Putamen (tissue), 1 donor: ENCODE results near the gene CHPT1.
"Not testable (repeated sequence)": the region's sequence is repeated elsewhere in the genome, so short reads cannot be mapped to it uniquely, and the experiment has no call there.

Experiments used
- DNase-seq: peaks from one replicate; pipeline ENCODE4 v3.0.0-alpha.2; 2016; ENCODE audit warnings: low spot score

CHPT1 gene

GRCh38 chr12:101722392-101722791 is 25.0 kb downstream of the CHPT1 start:
- DNase-seq: no peak

GRCh38 chr12:101727098-101727497 is 29.7 kb downstream of the CHPT1 start:
- DNase-seq: no peak

GRCh38 chr12:101729842-101730241 is 32.4 kb downstream of the CHPT1 start:
- DNase-seq: no peak

DNA sequence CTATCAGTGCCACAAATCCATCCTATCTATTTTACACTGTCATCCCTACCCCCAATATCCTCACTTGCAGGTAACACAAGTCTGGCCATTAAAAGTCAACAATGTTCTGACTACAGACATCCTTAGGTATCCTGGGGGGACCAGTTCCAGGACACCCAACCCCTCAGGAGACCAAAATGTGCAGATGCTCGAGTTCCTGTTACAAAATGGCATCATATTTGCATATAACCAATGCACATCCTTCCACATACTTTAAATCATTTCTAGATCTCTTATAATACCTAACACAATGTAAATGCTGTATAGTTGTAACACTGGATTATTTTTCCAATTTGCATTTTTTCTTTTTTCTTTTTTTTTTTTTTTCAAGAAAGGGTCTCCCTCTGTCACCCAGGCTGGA is 34.9 kb downstream of the CHPT1 start:
- DNase-seq: no peak

GRCh38 chr12:101733166-101733565 is 35.7 kb downstream of the CHPT1 start:
- DNase-seq: no peak

GRCh38 chr12:101734482-101734881 is 37.0 kb downstream of the CHPT1 start:
- DNase-seq: not testable (repeated sequence)

DNA sequence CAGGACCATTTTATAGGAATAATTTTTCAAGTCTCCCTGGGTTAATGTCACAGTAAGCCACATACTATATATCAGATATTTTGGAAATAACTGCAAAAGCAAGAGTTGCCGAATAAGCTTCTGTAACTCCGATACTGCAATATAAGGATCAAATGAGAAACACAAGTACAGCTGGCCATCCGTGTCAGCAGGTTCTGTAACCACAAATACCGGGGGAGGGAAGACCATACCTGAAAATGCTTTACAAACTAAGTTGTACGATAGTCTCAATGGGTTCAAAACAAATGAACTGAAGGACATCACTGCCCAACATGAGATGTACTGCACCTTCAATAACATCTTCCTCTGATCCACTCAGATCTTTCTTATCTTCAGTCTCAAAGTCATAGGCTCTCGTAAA is 40.0 kb downstream of the CHPT1 start:
- no peak for DNase-seq

GRCh38 chr12:101738920-101739665 is 41.7 kb downstream of the CHPT1 start, which contains the start of gene SYCP3:
SYCP3 (minus strand) TSS chr12:101739462; CDS start chr12:101737935, 1,527 bp downstream.
- no peak for DNase-seq

- DNase-seq: no peak
These were observed 43.1 kb downstream of the CHPT1 start for GRCh38 chr12:101740566-101740965.

GRCh38 chr12:101740980-101741379 is 43.5 kb downstream of the CHPT1 start:
- no peak for DNase-seq

DNA sequence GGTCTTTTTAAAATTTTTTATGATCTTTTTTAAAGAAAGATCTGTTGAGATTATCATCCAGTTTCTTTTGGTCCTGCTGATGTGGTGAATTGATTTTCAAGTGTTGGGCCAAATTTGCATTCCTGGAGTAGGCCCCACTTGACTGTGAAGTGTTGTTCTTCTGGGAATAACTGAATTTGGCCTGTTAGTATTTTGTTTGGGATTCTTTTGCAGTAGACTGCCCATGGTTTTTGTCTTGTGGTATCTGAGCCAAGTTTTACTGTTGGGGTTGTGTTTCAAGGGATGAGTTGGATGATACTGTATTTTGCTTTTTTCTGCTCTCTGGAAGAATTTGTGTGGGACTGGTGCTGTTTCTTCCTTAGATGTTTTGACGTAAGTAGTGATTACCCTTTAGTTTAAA is 45.8 kb downstream of the CHPT1 start:
- DNase-seq: no peak

DNA sequence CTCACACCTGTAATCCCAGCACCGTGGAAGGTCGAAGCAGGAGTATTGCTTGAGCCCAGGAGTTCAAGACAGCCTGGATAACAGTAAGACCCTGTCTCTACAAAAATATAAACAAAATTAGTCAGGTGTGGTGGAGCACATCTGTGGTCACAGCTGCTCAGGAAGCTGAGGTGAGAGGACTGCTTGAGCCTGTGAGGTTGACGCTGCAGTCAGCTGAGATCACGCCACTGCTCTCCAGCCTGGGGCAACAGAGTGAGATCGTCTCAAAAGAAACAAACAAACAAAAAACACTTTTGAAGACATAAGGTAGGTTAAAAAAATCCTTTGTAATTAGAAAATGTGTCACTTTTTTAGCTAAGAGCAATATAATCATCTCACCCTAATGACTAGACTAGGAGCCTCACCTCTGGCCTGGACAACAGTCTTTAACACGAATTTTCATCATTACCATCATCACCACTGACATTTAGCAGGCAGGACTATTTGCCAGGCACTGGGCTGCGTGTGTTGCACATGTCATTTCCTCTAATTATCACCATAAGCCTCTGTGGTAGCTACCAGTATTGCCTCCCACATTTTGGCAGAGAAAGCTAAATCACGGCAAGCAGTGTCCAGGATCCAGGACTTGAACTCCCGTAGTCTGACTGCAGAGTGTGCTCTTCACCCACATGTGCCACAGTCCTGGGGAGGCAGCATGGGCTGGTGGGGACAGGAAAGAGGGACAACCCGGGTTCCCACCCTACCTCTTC is 46.5 kb downstream of the CHPT1 start:
- no peak for DNase-seq

DNA sequence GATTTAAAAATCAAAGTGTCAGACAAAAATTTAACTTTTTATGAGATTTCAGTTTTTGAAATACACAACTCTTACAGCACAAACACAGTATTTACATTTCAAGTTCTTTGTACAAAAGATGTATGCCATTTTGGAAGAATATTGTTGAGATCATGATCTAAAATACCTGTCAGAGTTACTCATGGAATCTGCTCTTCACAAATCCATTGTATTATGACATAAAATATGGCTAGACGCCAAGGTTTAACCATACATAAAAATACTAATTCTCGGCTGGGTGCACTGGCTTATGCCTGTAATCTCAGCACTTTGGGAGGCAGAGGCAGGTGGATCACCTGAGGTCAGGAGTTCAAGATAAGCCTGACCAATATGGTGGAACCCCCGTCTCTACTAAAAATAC is 48.0 kb downstream of the CHPT1 start:
- no peak for DNase-seq

DNA sequence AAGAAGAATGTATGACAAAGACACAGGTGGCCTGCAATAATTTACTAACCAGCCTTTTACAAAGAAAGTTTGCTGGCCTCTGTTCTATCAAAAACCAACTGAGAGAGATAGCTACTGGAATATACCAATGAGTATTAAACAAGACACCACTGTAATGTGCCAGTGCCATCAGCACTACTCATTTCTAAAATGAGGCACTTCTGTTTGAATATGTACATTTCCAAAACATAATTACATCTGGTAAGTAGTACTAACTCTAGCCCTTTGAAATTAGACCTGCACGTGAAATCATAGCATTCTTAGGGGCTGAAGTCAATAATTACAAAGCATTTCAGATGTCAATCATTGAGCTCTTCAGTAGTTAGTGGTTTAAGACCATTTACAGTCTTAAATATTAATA is 48.8 kb downstream of the CHPT1 start:
- no peak for DNase-seq

DNA sequence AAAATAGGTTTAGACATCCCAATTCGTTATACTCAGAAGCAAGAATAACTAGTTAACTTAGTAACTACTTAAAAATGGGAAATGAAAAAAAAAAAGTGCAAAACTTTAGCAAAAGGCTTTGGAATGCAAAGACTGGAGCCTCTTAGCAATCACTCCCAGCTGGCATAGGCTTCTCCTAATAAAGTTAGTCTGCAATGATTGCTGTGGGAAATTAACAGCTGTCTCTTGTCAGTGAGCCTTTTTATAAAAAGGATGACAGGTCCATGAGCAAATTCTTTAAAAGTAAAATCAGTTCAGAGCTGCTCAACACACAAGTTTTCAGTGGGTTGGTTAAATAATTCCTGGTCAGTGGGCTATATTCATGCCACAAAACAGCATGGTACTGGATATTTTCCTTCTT is 49.2 kb downstream of the CHPT1 start:
- no peak for DNase-seq

DNA sequence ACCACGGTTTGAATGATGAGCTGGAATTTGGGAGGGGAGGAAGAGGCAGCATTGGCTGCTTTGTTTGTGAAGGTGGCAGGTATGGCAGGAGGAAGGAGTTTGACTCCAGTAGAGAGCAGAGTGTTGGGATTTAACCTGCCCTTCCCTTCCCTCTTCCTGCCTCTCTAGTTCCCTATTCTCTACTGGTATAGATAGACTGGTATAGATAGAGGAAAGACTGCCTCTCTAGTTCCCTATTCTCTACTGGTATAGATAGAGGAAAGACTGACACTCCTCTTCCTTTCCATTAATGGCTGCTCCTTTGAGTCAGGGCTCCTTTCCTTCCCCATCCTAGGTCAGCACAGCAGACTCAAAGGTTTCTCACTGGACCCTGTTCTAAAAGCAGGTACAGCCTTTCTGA is 50.3 kb downstream of the CHPT1 start:
- DNase-seq: no peak

DNA sequence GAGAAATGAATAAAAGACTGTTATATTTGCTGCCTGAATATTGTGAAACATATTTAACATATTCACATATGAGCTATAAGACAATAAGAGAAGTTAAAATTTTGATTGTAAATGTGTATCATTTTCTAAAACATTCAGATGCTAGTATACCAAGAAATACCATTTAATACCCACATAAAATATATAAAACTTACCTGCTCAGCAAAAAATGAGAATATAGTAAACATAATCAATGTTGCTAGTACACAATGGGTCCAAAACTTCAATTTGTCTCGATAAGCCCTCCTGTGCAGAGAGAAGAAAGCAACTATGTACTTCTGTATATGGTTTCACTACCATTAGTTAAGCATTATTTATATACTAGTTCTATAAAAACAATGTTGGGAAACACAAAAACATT is 51.5 kb downstream of the CHPT1 start:
- no peak for DNase-seq

DNA sequence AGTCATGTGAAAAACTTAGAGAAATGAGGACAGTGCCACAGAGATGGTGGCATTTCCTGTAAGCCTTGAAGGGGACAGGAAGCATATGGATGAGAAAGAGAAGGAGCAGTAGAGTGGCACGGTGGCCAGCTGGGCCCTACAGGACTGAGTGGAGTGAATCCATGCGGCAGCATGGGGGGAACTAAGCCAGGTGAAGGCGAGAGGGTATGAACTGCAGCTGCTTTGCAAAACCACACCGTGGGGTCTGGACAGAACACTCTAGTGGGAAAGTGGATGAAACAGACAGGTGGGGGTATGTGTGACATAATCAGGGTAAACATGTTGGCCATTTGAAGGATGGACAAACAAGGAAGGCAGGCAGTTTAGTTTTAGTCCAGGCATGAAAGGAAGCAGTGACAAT is 52.2 kb downstream of the CHPT1 start:
- no peak for DNase-seq

- peak; percentile 54 for DNase-seq
These were observed 52.7 kb downstream of the CHPT1 start for GRCh38 chr12:101750152-101750551.

DNA sequence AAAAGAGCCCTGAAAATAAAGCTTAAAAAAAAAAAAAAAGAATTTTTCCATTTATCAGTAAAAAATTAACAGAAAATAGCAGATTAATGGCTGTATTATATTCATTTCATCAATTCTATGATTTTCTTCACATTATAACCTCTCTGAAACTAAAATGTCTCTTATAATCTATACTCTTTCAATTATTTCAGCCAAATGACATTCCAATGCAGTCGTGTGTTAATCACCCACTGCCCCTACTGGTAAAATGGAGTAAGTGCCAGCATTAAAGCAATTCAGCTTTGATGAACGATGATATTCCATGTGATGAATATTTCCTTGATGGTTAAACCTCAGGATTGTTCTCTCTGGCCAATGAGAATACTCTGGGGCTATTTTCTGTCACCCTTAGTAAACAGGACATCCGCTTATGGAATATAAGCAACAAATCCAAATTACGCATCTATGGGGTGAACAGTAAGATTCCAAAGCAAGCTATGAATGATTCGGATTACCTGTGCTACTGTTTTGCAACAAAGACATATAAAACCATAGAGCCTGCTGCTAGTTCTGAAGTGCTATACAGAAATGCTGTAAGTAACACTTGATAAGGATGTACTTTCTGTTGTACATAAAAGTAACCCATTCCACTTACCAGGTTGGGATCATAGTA is 62.1 kb downstream of the CHPT1 start:
- no peak for DNase-seq

DNA sequence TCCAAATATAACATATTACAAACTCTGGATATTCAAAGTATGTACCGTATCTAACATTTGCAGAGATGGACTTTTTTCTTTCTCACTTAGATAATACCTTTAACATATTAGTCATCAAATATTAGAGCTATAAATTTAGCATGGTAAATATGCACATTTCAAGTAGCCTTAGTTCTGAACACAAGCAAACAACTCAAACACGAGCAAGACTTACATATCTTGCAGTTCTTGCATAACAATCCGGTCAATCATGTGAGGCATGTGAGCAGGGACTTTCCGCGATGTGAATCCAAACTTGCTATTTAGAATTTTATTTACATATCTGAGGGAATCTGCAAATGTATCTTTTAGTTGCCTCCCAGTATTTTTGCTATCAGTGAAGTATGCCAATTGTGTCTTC is 63.9 kb downstream of the CHPT1 start:
- DNase-seq: no peak

GRCh38 chr12:101761781-101762180 is 64.3 kb downstream of the CHPT1 start:
- DNase-seq: no peak
